ENCODE data around the gene SEMA7A.

DNA sequence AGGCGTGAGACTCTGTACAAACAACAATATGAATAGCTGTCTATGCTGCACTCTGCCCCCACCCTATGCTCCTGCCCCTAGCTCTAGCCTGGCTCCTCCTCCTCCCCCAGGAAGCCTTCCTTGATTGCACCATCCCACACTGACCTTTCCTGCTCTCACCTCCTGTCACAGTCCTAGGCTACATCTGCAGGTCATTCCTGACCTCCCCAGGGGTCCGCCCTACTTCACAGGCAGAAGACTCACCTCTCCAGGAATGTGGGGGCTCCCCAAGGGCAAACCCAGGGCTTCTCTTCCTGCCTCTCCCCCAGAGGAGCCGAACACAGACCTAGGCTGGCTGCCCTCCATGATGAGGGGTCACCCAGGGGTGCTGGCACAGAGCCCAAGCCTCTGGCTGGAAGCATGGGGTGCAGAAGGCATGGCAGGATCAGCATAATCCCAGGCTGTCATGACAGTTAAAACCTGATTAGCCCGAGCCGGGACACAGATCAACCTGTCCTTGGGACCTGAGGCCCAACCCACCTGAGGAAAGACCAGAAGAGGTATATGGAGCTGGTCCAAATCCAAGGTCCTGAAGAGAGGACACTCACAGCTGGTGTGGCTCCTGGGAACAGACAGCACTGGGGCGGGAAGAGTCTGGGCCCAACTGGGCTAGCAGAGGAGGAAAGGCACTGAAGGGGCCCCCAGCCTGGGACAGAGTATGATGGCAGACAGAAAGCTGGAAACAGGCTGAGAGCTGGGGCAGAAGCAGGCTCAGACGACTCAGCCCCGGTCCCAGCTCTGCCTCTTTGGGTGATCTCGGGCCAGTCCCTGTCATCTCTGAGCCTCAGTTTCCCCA, 5.9 kb downstream of the SEMA7A start:
- TF ChIP-seq EZH2 (IDR thresholded peaks at IDR 0.05): no peak
- no peak for TF ChIP-seq POLR2AphosphoS5 (IDR thresholded peaks at IDR 0.05; ENCODE audit: borderline replicate concordance, low read depth, low read length)
- TF ChIP-seq FOXP2 (optimal IDR thresholded peaks at IDR 0.05; ENCODE audit: control extremely low read depth, extremely low read length, insufficient read depth): no peak
